Caco-2 (cell line): Measurements from ENCODE around the gene ANKDD1B. TPM values are rescaled to one million over a fixed set of nuclear protein-coding genes. Genes with fewer than 3 reads are reported as not detected.
A peak's percentile ranks its signal among the peaks of the same experiment; 100 is the strongest.
"Not testable (repeated sequence)": the region's sequence is repeated elsewhere in the genome, so short reads cannot be mapped to it uniquely, and the experiment has no call there.

ENCODE experiments used
- Bru-seq: library from RNA; stranded (reverse); fragments of 400-500 nt; gene quantifications from one replicate; lab custom pipeline; 2021; lab: Mats Ljungman, UMichigan
- BruChase-seq, 2 experiments: library from RNA; stranded (reverse); fragments of 400-500 nt; gene quantifications; one replicate each; lab custom pipeline; 2021; lab: Mats Ljungman, UMichigan
- BruUV-seq: library from RNA; stranded (reverse); fragments of 400-500 nt; replicated peaks from 2 replicates; lab custom pipeline; 2021; lab: Mats Ljungman, UMichigan
- CTCF ChIA-PET: fragments of 300-600 bp; sonication (Branson Sonifier 250); formaldehyde crosslinking; loops from one replicate; lab custom pipeline; 2022; ENCODE audit warnings: antibody characterized with exemption; lab: Charles Lee
- POLR2A ChIA-PET: fragments of 300-600 bp; sonication (Branson Sonifier 250); formaldehyde crosslinking; loops from one replicate; lab custom pipeline; 2022; ENCODE audit warnings: antibody characterized with exemption; lab: Charles Lee
- DNase-seq, 2 experiments: peaks; one replicate each; pipeline versions ENCODE4 v3.0.0 to v3.0.0-alpha.2; 2020 to 2022
- H3K27me3 ChIP-seq: replicated peaks from 2 replicates; pipeline ENCODE4 v1.6.0; 2011; ENCODE audit warnings: low read length; ENCODE audit not compliant: control insufficient read depth, insufficient read depth
- H3K36me3 ChIP-seq: 2 replicates; pipeline ENCODE4 v1.5.1; 2011; ENCODE audit warnings: low read length; ENCODE audit not compliant: control insufficient read depth, insufficient read depth
- H3K4me1 ChIP-seq: fragments of 250-450 bp; sonication (Bioruptor Pico); 2 replicates; pipeline ENCODE4 v1.5.1; 2020; ENCODE audit warnings: mild to moderate bottlenecking
- H3K4me3 ChIP-seq: 2 replicates; pipeline ENCODE4 v1.5.1; 2011; ENCODE audit warnings: low read depth, mild to moderate bottlenecking, control low read depth, low read length
- H3K9me3 ChIP-seq: fragments of 250-450 bp; sonication (Bioruptor Pico); 2 replicates; pipeline ENCODE4 v1.5.1; 2020; ENCODE audit warnings: mild to moderate bottlenecking, moderate library complexity
- H3K27ac Mint-ChIP-seq: one replicate; pipeline ENCODE4 v1.8.0; 2022; ENCODE audit warnings: mixed read lengths; ENCODE audit not compliant: unreplicated experiment
- H3K27me3 Mint-ChIP-seq: one replicate; pipeline ENCODE4 v1.8.0; 2022; ENCODE audit warnings: mixed read lengths; ENCODE audit not compliant: insufficient read depth, unreplicated experiment
- H3K36me3 Mint-ChIP-seq: one replicate; pipeline ENCODE4 v1.8.0; 2022; ENCODE audit warnings: mild to moderate bottlenecking, mixed read lengths; ENCODE audit not compliant: insufficient read depth, unreplicated experiment
- H3K4me1 Mint-ChIP-seq: one replicate; pipeline ENCODE4 v1.8.0; 2022; ENCODE audit warnings: low read depth, mixed read lengths; ENCODE audit not compliant: unreplicated experiment
- H3K4me3 Mint-ChIP-seq: one replicate; pipeline ENCODE4 v1.8.0; 2022; ENCODE audit warnings: mild to moderate bottlenecking, moderate library complexity, mixed read lengths; ENCODE audit not compliant: unreplicated experiment
- H3K9me3 Mint-ChIP-seq: one replicate; pipeline ENCODE4 v1.8.0; 2022; ENCODE audit warnings: mixed read lengths; ENCODE audit not compliant: unreplicated experiment
- CTCF ChIP-seq, 2 experiments: fragments of 200-600 bp in 1 of 2; IDR thresholded peaks; 1 replicate in 1 of 2; 2 replicates in 1 of 2; pipeline versions ENCODE4 v1.5.1 to v1.8.0; 2011 to 2022; ENCODE audit warnings: antibody characterized with exemption in 1 of 2, control low read depth in 1 of 2, inconsistent platforms in 1 of 2, low read depth in 1 of 2, low read length in 1 of 2, mild to moderate bottlenecking in 1 of 2, moderate library complexity in 1 of 2; ENCODE audit not compliant: insufficient read depth in 1 of 2, severe bottlenecking in 1 of 2, unreplicated experiment in 1 of 2
- intact Hi-C: fragments of 100-400 bp; cut with micrococcal nuclease; formaldehyde crosslinking; loops from one replicate; pipeline ENCODE4 v1.10.0; 2022; ENCODE audit not compliant: unreplicated experiment
- long read RNA-seq: library from polyadenylated mRNA; stranded (forward); transcript quantifications from one replicate; pipeline ENCODE4 v2.0.0, GENCODE V29; 2022
- total RNA-seq: library from RNA; stranded (reverse); gene quantifications from 2 replicates; pipeline ENCODE4 v1.2.3, GENCODE V29; 2022

Gene ANKDD1B
- total RNA-seq = 0.63 and 0.88 TPM in 2 replicates
- percentile 58 among the genes with signal in this experiment for Bru-seq, nascent RNA
- percentile 57 among the genes with signal in this experiment for BruChase-seq, experiment 1, labeled RNA remaining after a 2-hour chase
- percentile 55 among the genes with signal in this experiment for BruChase-seq, experiment 2, labeled RNA remaining after a 6-hour chase
- long read RNA-seq, partial matches to known transcripts = 0 of 1 reads
- long read RNA-seq, other reads (novel, unspliced or antisense) = 1 of 1 reads

- Mint-ChIP-seq H3K27ac (peak within 1 kb of the TSS; percentile 87), H3K27me3 (no peaks in the 10 kb centered on the region), H3K4me1 (peaks cover 28% of the 10 kb centered on the region), H3K36me3 (no peaks in the 10 kb centered on the region), H3K4me3 (peak within 1 kb of the TSS; percentile 99), H3K9me3 (no peaks in the 10 kb centered on the region)
- intact Hi-C loops = loop anchor here (1.0 to 5.0 kb wide), 3 partner anchors 9 to 99 kb away; partner anchors contain the start of genes CERT1 and POLK
- ChIA-PET POLR2A (interaction anchor here (1.0 kb wide), 1 partner anchor 9 kb away, joined by 3 read pairs; no protein-coding TSS in a partner anchor), CTCF (interaction anchor here (0.7 kb wide), 1 partner anchor 52 kb away, joined by 3 read pairs; no protein-coding TSS in a partner anchor)
- peak; percentile 61 to 70 for DNase-seq
- no peaks in the 10 kb centered on the region for H3K9me3 ChIP-seq
- H3K4me3 ChIP-seq = peak within 1 kb of the TSS; percentile 74
- peaks cover 55% of the 10 kb centered on the region for H3K4me1 ChIP-seq
- H3K27me3 ChIP-seq = no peaks in the 10 kb centered on the region
- H3K36me3 ChIP-seq = no peaks in the 10 kb centered on the region
- BruUV-seq = TSS peak; percentile 12
- no peak for TF ChIP-seq CTCF (IDR thresholded peaks at IDR 0.05; ENCODE audit: insufficient read depth in 1 of 2, low read depth in 1 of 2, low read length in 1 of 2, severe bottlenecking in 1 of 2, unreplicated experiment in 1 of 2)
Observed at GRCh38 chr5:75611311-75612225, at the start of gene ANKDD1B. Gene ANKDD1B, plus strand, starts transcription at chr5:75611453. Its CDS starts 182 bp downstream, at chr5:75611635.

- BruUV-seq, H3K27me3 ChIP-seq, H3K4me3 Mint-ChIP-seq, intact Hi-C loops, H3K9me3 ChIP-seq, H3K36me3 Mint-ChIP-seq, CTCF ChIA-PET, DNase-seq, H3K4me3 ChIP-seq, POLR2A ChIA-PET, H3K36me3 ChIP-seq, H3K27me3 Mint-ChIP-seq: not testable (repeated sequence)
- Mint-ChIP-seq H3K27ac (peak overlapping the region; percentile 11), H3K4me1 (peaks cover 16% of the 10 kb centered on the region), H3K9me3 (peaks cover 26% of the 10 kb centered on the region)
- peaks cover 23% of the 10 kb centered on the region for H3K4me1 ChIP-seq
Observed at GRCh38 chr5:75565991-75566709, 45.1 kb upstream of the ANKDD1B start.

DNA sequence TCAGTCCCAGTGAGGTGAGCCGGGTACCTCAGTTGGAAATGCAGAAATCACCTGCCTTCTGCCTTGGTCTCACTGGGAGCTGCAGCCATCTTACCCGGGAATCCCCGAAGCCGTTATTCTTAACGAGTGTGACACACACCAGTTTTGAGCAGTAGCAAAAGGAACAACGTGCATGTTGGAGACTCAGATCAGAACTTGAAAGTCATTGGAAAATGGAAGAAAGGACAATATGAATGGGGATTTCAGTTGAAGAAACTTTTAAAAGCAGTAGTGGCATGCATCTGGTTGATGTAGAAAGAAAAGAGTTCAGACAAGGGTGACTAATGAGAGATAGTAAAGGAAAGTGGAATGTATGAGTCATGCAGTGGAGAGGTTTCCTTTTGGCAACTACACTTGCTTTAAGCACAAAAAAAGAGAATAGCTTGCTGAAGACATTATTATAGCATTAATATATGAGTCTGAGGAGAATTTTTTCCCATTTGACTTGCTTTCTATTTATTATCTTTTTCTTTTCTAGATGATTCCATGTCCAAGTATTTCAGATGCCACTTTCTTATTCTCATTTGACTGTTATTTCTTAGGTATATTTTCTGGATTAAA is 44.4 kb upstream of the ANKDD1B start:
- POLR2A ChIA-PET = no interaction called here
- H3K4me1 ChIP-seq = peaks cover 23% of the 10 kb centered on the region
- TF ChIP-seq CTCF (IDR thresholded peaks at IDR 0.05; ENCODE audit: insufficient read depth in 1 of 2, low read depth in 1 of 2, low read length in 1 of 2, severe bottlenecking in 1 of 2, unreplicated experiment in 1 of 2) = no peak
- DNase-seq = peak in 1 of 2 experiments; percentile 8
- peaks cover 26% of the 10 kb centered on the region for H3K9me3 Mint-ChIP-seq
- peaks cover 5% of the 10 kb centered on the region for H3K36me3 Mint-ChIP-seq
- peak overlapping the region; percentile 11 for H3K27ac Mint-ChIP-seq
- H3K4me1 Mint-ChIP-seq = peaks cover 16% of the 10 kb centered on the region
- no peak overlapping the region for H3K4me3 ChIP-seq
- no peaks in the 10 kb centered on the region for H3K9me3 ChIP-seq
- H3K27me3 Mint-ChIP-seq = no peaks in the 10 kb centered on the region
- CTCF ChIA-PET = no interaction called here
- H3K27me3 ChIP-seq = no peaks in the 10 kb centered on the region
- intact Hi-C loops = no loop called here
- no peaks in the 10 kb centered on the region for H3K36me3 ChIP-seq
- BruUV-seq = no TSS peak
- H3K4me3 Mint-ChIP-seq = no peak overlapping the region
